Endometrial microvascular endothelial cells (primary cell): ENCODE results near the gene SLF2. TPM values are rescaled to one million over a fixed set of nuclear protein-coding genes. Genes with fewer than 3 reads are reported as not detected.

ENCODE experiments used
- in situ Hi-C: cut with HindIII; loops from 2 replicates; pipeline ENCODE4 v1.10.0; 2017; ENCODE audit warnings: low sequenced_read_pairs, low pct_unique_long_range_greater_than_20kb; ENCODE audit errors: inconsistent ontology term
- total RNA-seq: library from RNA; depleted of rRNA; stranded (reverse); fragments of >200 nt; gene quantifications from one replicate; pipeline ENCODE4 v1.2.3, GENCODE V29; 2015; ENCODE audit errors: inconsistent ontology term

SLF2 gene
- total RNA-seq, 1 donor from 2014 or later: 27.4 TPM

GRCh38 chr10:100989088-100989487 lies 76.3 kb downstream of the SLF2 start:
- in situ Hi-C loops: no loop called here

- in situ Hi-C loops: no loop called here
Observed at GRCh38 chr10:100993986-100994708, 81.4 kb downstream of the SLF2 start.

DNA sequence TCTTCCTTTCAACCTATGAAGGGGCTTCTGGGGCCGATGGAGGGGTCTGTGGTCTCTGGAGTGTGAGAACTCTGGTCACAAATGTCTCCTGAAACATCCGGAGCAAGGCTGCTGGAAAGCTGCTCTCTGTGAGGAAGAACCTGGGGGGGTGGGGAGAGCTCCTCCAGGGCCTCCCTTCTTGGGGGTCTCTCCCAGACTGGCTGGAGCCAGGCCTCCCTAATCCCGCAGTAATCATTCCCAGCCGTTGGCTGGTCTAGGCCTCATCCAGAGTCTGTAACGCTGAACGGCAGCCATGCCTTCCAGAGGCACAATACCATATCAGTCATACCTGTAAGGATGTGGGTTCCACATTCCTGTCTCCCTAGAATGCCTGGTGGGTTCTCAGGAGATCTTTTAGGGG lies 82.4 kb downstream of the SLF2 start:
- in situ Hi-C loops: no loop called here

- in situ Hi-C loops: no loop called here
Observed at GRCh38 chr10:100996678-100997359, 84.1 kb downstream of the SLF2 start.

DNA sequence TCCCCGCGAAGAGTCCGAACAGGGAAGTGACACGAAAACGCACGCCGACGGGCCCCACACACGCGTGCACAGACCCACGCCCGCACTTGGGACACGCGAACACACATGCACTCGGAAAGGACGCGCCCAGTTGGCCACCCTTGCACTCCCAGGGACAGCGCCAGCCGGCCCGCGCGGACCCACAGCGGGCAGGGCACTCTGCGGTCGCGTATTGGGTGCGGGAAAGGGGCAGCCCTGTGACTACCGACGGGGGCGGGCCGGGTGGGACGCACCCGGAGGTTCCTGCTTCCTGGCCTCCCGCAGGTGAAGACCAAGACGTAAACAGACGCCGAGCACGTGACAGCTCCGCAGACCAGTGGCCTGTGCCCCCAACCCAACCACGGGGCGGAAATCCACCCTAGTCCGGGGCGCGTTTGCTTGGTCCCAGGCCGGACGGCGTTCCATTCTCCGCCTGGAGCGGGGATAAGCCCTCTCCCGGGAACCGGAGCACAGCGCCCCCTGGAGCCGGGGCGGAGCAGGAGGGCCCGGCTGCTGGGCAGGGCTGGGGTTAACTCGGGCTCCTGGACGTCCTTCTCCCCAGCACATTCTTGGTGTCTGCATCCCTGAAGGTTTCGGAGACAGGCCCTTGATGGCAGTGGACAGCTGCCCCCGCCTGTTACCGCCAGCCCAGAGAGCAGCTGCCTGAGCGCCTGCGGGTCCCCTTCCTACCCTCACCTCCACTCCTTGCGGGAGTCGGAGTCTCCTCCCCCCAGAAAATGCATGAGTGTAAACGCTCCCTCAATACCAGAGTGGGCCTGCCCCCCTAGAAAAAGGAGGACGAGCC lies 84.8 kb downstream of the SLF2 start:
- in situ Hi-C loops: no loop called here

- in situ Hi-C loops: no loop called here
Observed at GRCh38 chr10:100998183-100998990, 85.6 kb downstream of the SLF2 start.

DNA sequence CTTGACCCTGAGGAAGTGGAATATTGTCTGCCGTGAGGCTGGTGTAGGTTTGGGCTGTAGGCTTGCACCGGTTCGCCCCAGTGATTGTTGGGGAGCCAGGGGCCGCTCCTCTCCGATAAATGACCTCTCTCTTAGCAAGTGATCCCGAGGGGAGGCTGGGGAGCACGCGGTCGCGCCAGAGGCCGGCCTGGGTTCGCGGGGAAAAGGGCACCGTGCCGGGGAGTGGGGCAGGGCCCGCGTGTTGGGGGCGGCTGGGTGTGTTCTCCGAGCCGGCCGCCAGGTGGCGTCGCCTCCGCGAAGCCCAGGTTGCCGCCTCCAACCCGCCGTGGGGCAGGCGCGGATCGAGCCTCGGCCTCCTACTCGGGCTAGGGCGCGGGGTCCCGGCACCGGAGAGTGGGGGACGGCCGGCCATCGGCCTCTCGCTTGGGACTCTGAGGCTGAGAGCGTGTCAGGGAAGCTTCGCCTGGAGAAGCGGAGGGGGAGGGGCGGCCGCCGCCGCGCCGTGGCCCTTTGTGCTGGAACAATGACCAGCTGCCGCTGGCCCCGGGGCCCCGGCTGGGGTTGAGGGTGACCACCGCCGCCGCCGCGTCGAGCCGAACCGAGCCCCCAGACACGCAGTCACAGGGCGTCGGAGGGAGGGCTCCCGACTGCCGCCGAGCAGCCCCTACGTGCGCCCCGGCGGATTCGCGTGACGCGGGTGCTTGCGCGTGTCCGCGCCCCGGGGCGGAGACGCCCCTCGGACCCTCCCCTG lies 86.4 kb downstream of the SLF2 start:
- in situ Hi-C loops: no loop called here

DNA sequence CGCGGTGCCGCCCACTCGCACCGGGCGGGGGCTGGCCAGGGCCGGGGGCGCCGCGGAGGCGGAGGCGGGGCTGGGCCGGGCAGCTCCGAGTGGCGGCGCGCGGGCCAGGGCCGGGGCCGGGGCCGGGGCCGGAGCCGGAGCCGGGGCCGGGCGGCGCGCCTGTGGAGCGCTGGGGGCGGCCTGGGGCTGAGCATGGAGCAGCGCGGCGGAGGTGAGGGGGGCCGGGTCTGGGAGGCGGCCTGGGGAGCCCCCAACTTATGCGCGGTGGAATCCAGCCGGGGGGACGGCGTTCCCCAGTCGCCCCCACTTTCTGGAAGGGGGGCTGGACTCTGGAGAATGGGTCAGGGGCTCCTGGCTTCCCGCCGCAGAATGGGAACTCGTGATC lies 87.0 kb downstream of the SLF2 start, which contains the start of gene LZTS2:
LZTS2 (plus strand) TSS at position 67 of the 385 bp plus-strand sequence. CDS start 2,731 bp downstream, outside the sequence.
- in situ Hi-C loops: no loop called here

DNA sequence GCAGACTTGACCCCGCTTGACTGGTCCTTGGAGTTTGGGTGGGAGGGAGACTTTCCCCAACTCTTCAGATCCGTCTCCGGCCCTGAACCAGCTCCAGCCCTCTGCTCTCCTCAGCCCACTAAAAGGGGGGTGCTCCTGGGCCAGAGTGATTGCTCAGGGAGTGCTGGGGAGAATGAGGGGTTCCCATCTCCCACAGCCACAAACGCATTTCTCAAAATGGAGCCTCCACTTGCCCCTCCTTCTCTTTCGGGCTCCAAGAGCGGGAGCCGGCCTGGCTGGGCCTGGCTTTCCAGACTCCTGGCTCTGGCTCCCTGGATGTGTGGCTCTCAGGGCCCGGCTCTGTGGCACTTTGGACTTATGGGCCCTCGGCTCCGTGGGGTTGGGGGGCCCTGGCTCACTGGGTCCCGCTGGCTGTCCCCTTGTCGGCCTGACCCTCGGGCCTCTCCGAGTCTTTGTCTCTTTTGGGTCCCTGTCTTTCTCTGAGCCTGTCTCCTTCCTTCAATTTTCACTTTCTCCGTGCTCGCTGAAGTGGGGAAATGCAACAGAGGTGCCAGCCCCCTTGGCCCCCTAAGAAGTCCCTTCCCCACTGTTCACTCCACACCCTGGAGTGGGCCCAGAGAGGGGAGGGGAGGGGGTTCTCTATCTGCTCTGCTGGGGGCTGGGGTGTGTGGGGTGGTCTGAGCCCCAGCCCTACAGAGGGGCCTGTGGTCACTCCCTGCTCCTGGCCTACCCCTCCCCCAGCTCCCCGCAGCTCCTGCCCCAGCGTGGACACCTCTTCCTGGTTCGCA lies 87.6 kb downstream of the SLF2 start:
- in situ Hi-C loops: no loop called here

DNA sequence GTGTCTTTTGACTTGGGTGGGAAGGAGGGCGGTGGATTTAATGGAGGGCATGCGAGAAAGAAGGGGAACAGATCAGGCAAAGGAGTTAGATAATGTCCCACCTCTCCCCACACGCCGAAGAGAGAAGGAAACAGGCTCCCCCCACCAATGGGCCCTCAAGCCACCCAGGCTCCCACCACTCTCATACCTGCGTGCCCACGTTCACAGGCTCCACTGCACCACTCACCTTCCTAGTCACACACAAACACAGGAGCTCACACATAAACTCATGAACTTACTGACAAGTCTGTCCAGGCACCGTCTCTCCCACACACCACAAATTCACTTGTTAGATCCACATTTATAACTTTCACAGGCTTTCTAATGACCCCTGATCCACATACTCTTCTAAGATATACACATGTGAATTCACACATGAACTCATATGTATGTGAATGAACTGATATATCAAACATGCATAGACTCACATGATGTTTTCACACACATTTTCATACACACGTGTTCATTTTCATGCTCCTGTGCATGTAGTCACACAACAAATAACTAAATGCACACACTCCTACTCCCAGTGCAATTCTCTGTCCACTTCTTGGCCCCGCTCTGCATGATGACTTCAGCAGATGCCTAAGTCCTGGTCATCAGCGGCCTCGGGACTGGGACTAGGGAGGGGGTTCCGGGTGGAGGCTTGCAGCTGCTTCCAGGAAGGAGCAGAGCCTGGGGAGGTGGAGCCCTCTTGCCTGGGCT lies 88.3 kb downstream of the SLF2 start:
- in situ Hi-C loops: no loop called here

GRCh38 chr10:101001659-101002035 lies 88.9 kb downstream of the SLF2 start:
- in situ Hi-C loops: no loop called here

- in situ Hi-C loops: no loop called here
Observed at GRCh38 chr10:101002456-101002855, 89.7 kb downstream of the SLF2 start.

DNA sequence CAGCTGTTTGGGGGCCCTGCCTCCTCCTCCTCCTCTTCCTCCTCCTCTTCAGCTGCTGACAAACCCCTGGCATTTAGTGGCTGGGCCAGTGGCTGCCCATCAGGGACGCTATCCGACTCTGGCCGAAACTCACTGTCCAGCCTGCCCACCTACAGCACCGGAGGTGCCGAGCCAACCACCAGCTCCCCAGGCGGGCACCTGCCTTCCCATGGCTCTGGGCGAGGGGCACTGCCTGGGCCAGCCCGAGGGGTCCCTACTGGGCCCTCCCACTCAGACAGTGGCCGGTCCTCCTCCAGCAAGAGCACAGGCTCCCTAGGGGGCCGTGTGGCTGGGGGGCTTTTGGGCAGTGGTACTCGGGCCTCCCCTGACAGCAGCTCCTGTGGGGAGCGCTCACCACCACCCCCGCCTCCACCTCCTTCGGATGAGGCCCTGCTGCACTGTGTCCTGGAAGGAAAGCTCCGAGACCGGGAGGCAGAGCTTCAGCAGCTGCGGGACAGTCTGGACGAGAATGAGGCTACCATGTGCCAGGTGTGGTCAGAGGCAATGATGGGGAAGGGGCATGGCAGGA lies 91.0 kb downstream of the SLF2 start:
- in situ Hi-C loops: no loop called here

DNA sequence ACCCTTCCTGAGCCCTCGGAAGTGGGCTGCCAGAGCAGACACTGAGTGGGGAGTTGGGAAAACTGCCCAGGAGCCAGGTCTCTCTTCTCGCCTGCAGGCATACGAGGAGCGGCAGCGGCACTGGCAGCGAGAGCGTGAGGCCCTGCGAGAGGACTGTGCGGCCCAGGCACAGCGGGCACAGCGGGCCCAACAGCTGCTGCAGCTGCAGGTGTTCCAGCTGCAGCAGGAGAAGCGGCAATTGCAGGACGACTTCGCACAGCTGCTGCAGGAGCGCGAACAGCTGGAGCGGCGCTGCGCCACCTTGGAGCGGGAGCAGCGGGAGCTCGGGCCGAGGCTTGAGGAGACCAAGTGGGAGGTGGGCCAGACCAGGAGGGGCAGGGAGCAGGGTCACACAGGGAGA lies 92.6 kb downstream of the SLF2 start:
- in situ Hi-C loops: no loop called here

DNA sequence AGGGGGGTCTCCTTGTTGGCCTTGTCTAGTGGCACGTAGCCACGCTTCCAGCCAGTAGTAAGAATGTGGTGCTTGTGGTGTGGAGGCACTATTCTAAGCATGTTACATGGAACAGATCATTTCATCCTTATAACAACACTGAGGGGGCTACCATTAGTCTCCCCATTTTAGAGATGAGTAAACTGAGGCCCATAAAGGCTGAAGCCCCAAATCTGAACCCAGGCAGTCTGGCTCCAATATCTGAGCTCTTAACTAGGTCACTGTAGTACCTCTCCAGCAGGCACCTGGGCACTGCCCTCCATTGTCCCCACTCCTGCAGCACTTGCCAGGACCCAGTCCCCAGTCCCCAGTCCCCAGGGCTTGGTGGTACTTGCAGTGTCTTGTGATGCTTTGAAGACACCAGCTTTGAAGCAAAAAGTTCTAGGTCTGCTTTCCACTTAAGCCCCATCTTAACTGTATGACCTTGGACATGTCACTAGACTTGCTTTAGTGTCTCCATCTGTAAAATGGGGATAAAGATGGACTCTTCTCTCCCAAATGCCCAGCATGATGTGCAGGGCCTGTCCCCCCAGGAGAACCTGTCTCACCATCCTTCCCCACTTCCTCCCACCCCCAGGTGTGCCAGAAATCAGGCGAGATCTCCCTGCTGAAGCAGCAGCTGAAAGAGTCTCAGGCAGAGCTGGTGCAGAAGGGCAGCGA lies 93.3 kb downstream of the SLF2 start:
- in situ Hi-C loops: no loop called here

- in situ Hi-C loops: no loop called here
Observed at GRCh38 chr10:101006593-101007098, 93.9 kb downstream of the SLF2 start.
